ENCODE data around the gene IFNW1.

- TF ChIP-seq EZH2 (IDR thresholded peaks at IDR 0.05; ENCODE audit: insufficient read depth, poor library complexity, severe bottlenecking): no peak
- no peak for TF ChIP-seq EZH2phosphoT487 (IDR thresholded peaks at IDR 0.05; ENCODE audit: insufficient read depth, low read depth)
These were observed 23.9 kb upstream of the IFNW1 start for GRCh38 chr9:21165516-21165915.
